GM12878 (cell line): ENCODE measurements around the gene ING5. TPM values are rescaled to one million over a fixed set of nuclear protein-coding genes. Genes with fewer than 3 reads are reported as not detected.

ENCODE experiments used
- ATAC-seq: fragments of 200-7000 bp; cut with Tn5 transposase; 3 replicates; pipeline ENCODE4 v1.9.1; 2020; ENCODE audit warnings: mild to moderate bottlenecking, moderate library complexity
- BruUV-seq: library from RNA; stranded (reverse); fragments of 400-500 nt; replicated peaks from 2 replicates; lab custom pipeline; 2021; lab: Mats Ljungman, UMichigan
- CTCF ChIA-PET: fragments of 300-600 bp; sonication (Branson Sonifier 250); formaldehyde crosslinking; extraction: SDS; loops from one replicate; lab custom pipeline; 2021; ENCODE audit warnings: inconsistent platforms; lab: Yijun Ruan, JAX
- POLR2A ChIA-PET: fragments of 350-600 bp; formaldehyde crosslinking; extraction: SDS; loops from one replicate; lab custom pipeline; 2021; ENCODE audit warnings: inconsistent platforms; lab: Charles Lee
- RAD21 ChIA-PET: fragments of 300-600 bp; sonication (Branson Sonifier 250); formaldehyde crosslinking; loops from one replicate; lab custom pipeline; 2023; ENCODE audit warnings: antibody characterized with exemption; ENCODE audit not compliant: unreplicated experiment; lab: Charles Lee
- SMC1A ChIA-PET: fragments of 300-600 bp; sonication (Branson Sonifier 250); formaldehyde crosslinking; loops from one replicate; lab custom pipeline; 2023; ENCODE audit not compliant: unreplicated experiment, uncharacterized antibody; lab: Charles Lee
- DNase-seq: peaks from one replicate; pipeline ENCODE4 v3.0.0-alpha.2; 2011; ENCODE audit warnings: low read depth, low spot score
- FAIRE-seq: peaks from 3 replicates; lab custom pipeline; 2011; peaks lifted over from hg19 to GRCh38; lab: Jason Lieb, UNC
- H2AFZ ChIP-seq: 2 replicates; pipeline ENCODE4 v1.6.0; 2011; ENCODE audit warnings: low read depth, low read length, control low read depth; ENCODE audit not compliant: control insufficient read depth
- H3K27ac ChIP-seq: 2 replicates; pipeline ENCODE4 v1.5.1; 2011; ENCODE audit warnings: control low read depth; ENCODE audit not compliant: control insufficient read depth, insufficient read depth
- H3K27me3 ChIP-seq, 2 experiments: replicated peaks in 1 of 2; 2 replicates each; pipeline versions ENCODE4 v1.6.0 to v1.6.1; 2011; ENCODE audit warnings: low read length in 1 of 2; ENCODE audit not compliant: control insufficient read depth in 2 of 2, insufficient read depth in 2 of 2
- H3K36me3 ChIP-seq, 2 experiments: 2 replicates each; pipeline ENCODE4 v1.5.1; 2011; ENCODE audit warnings: low read length in 1 of 2; ENCODE audit not compliant: control insufficient read depth in 2 of 2, insufficient read depth in 2 of 2
- H3K4me1 ChIP-seq: 2 replicates; pipeline ENCODE4 v1.6.1; 2011; ENCODE audit warnings: mild to moderate bottlenecking, low read length, moderate library complexity, mixed read lengths; ENCODE audit not compliant: control insufficient read depth, insufficient read depth
- H3K4me2 ChIP-seq: 2 replicates; pipeline ENCODE4 v1.6.0; 2011; ENCODE audit warnings: control low read depth; ENCODE audit not compliant: control insufficient read depth, insufficient read depth
- H3K4me3 ChIP-seq: fragments of 200-600 bp; sonication (generic); 2 replicates; pipeline ENCODE4 v1.5.1; 2016
- H3K79me2 ChIP-seq: 2 replicates; pipeline ENCODE4 v1.6.0; 2011; ENCODE audit warnings: low read length; ENCODE audit not compliant: control insufficient read depth, insufficient read depth
- H3K9ac ChIP-seq: 2 replicates; pipeline ENCODE4 v1.8.0; 2011; ENCODE audit warnings: low read length, control low read depth, mixed read lengths; ENCODE audit not compliant: control insufficient read depth, insufficient read depth
- H3K9me3 ChIP-seq: replicated peaks from 3 replicates; pipeline ENCODE4 v1.5.1; 2011; ENCODE audit warnings: mild to moderate bottlenecking, low read length; ENCODE audit not compliant: control insufficient read depth, insufficient read depth
- H4K20me1 ChIP-seq: 2 replicates; pipeline ENCODE4 v1.6.0; 2011; ENCODE audit not compliant: control insufficient read depth, insufficient read depth
- ATF7 ChIP-seq: fragments of 450-650 bp; IDR thresholded peaks from 2 replicates; pipeline ENCODE4 v1.6.1; 2016; ENCODE audit warnings: low read depth, mild to moderate bottlenecking
- CREB1 ChIP-seq: IDR thresholded peaks from 2 replicates; pipeline ENCODE4 v1.6.1; 2012; ENCODE audit warnings: low read depth, mild to moderate bottlenecking, inconsistent platforms
- FOS ChIP-seq: IDR thresholded peaks from 3 replicates; pipeline ENCODE4 v1.6.1; 2011; ENCODE audit warnings: borderline replicate concordance; ENCODE audit not compliant: insufficient read length; ENCODE audit errors: extremely low read depth
- GATAD2B ChIP-seq: fragments of 450-650 bp; conservative IDR thresholded peaks from 2 replicates; pipeline ENCODE4 v1.6.1; 2017; ENCODE audit warnings: low read depth, mild to moderate bottlenecking, moderate library complexity
- JUNB ChIP-seq: IDR thresholded peaks from 2 replicates; pipeline ENCODE4 v1.6.1; 2016; ENCODE audit warnings: antibody characterized with exemption, mild to moderate bottlenecking
- RCOR1 ChIP-seq: conservative IDR thresholded peaks from 2 replicates; pipeline ENCODE4 v1.6.1; 2012; ENCODE audit warnings: low read depth, low read length, improper control_type of control experiment
- SPI1 ChIP-seq: IDR thresholded peaks from 2 replicates; pipeline ENCODE4 v1.6.1; 2011; ENCODE audit warnings: low read depth, mild to moderate bottlenecking, low read length, moderate library complexity, borderline replicate concordance; ENCODE audit not compliant: insufficient read depth
- TARDBP ChIP-seq: IDR thresholded peaks from 2 replicates; pipeline ENCODE4 v1.6.1; 2016; ENCODE audit warnings: borderline replicate concordance
- WGBS: methylation state at CpG from one replicate; pipeline ENCODE4 v1.1.6; 2016; ENCODE audit warnings: low lambda C conversion rate; ENCODE audit not compliant: insufficient replicate concordance, insufficient coverage; ENCODE audit errors: missing lambda C conversion rate; 5-methylcytosine and 5-hydroxymethylcytosine counted together
- in situ Hi-C: fragments of 300-500 bp; cut with MboI; formaldehyde crosslinking; loops from 9 replicates; pipeline ENCODE4 v1.14.3; 2018; ENCODE audit warnings: mixed read lengths
- intact Hi-C: fragments of 100-400 bp; cut with micrococcal nuclease; formaldehyde crosslinking; loops from one replicate; pipeline ENCODE4 v1.14.2; 2022; ENCODE audit not compliant: unreplicated experiment
- polyA plus RNA-seq, 11 experiments: library from polyadenylated mRNA; depleted of rRNA in 4 of 11; unstranded in 6 of 11; stranded (reverse) in 5 of 11; fragments of >200 nt; fragmentation: Nextera tagmentation in 4 of 11; fragmentation: Illumina TruSeq in 1 of 11; extraction: Ambion mirVana in 4 of 11; extraction: Trizol in 1 of 11; gene quantifications; 1 replicate in 1 of 11; 2 replicates in 10 of 11; pipeline versions ENCODE4 v1.2.1 to v1.2.3, GENCODE V29; 2011 to 2016; ENCODE audit warnings: inconsistent platforms in 2 of 11, missing spikeins in 2 of 11, low read depth in 1 of 11
- total RNA-seq, 4 experiments: library from RNA; depleted of rRNA in 3 of 4; stranded (reverse); fragments of >200 nt in 3 of 4; fragmentation: Illumina TruSeq in 1 of 4; extraction: Trizol in 1 of 4; gene quantifications; 2 replicates each; pipeline versions ENCODE4 v1.2.1 to v1.2.3, GENCODE V29; 2013 to 2021
- TF ChIP-seq, protein P1 (sequence below): fragments of 450-650 bp; IDR thresholded peaks from 2 replicates; pipeline ENCODE4 v1.6.1; 2017; ENCODE audit warnings: borderline replicate concordance
- TF ChIP-seq, protein P2 (sequence below): IDR thresholded peaks from 2 replicates; pipeline ENCODE4 v1.6.1; 2011; ENCODE audit warnings: low read depth, mild to moderate bottlenecking, low read length, moderate library complexity, borderline replicate concordance; ENCODE audit errors: extremely low read depth
- TF ChIP-seq, protein P3 (sequence below): IDR thresholded peaks from 2 replicates; pipeline ENCODE4 v1.6.1; 2011; ENCODE audit warnings: low read depth, low read length, improper control_type of control experiment, borderline replicate concordance

The ING5 gene
- total and polyA plus RNA-seq, 10 of the 15 experiments (the other 5 are each of a cell fraction or from before 2014, with no cell fraction given) = 10.0 to 46.1 (median 27.2) TPM

DNA sequence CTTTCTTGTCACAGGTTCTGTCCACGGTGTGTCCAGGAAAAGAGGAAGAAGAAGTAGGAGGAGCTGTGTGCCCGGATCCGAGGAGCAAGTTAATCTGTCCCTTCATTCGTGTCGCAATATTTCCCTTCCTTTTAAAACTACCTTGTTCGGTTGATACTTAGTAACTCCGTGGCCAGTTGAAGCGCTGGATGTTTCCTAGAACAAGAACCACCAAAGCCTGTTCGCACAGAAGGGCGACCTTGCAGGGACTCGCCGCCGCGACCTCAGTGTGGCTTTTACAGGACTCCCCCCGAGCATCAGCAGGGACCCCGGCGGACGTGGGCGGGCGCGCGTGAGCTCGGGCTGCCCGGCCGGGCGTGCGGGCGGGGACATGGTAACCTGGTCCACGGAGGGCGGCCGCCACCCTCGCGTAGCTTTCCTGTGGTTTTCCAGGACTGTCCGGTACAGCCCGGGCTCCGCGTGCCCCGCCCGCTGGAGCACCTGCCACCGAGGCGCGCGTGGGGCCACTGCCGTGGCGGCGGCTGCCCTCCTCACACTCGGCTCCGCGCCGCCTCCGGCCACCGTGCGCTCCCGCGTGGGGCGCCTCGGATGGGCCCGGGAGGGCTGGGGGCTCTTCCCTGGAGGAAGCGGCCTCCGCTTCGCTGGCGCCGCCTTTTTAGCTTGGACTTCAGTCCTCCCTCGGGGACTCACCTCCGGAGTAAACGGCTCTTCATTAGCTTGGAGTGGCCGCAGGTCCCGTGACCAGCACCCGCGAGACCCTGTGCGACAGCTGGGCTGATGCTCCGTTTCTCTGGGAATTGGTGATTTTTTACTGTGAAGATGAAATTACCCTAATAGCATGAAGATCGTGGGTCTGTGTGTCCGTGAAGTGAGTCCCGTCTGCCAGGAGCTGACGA lies 23.4 kb downstream of the ING5 start:
- BruUV-seq = no TSS peak

More for the DNA sequence above, 23.4 kb downstream of the ING5 start:
- CTCF ChIA-PET = interaction anchor here (1.1 kb wide), 1 partner anchor 9 kb away, joined by 3 read pairs; no protein-coding TSS in a partner anchor
- DNase-seq = no peak
- no peak for FAIRE-seq
- TF ChIP-seq, protein P1, sequence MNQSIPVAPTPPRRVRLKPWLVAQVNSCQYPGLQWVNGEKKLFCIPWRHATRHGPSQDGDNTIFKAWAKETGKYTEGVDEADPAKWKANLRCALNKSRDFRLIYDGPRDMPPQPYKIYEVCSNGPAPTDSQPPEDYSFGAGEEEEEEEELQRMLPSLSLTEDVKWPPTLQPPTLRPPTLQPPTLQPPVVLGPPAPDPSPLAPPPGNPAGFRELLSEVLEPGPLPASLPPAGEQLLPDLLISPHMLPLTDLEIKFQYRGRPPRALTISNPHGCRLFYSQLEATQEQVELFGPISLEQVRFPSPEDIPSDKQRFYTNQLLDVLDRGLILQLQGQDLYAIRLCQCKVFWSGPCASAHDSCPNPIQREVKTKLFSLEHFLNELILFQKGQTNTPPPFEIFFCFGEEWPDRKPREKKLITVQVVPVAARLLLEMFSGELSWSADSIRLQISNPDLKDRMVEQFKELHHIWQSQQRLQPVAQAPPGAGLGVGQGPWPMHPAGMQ = no peak
- TF ChIP-seq JUNB (no peak), CREB1 (no peak), TARDBP (no peak), FOS (no peak), ATF7 (no peak), SPI1 (no peak), RCOR1 (no peak), GATAD2B (no peak)
- TF ChIP-seq, protein P2, sequence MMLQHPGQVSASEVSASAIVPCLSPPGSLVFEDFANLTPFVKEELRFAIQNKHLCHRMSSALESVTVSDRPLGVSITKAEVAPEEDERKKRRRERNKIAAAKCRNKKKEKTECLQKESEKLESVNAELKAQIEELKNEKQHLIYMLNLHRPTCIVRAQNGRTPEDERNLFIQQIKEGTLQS = no peak
- TF ChIP-seq, protein P3, sequence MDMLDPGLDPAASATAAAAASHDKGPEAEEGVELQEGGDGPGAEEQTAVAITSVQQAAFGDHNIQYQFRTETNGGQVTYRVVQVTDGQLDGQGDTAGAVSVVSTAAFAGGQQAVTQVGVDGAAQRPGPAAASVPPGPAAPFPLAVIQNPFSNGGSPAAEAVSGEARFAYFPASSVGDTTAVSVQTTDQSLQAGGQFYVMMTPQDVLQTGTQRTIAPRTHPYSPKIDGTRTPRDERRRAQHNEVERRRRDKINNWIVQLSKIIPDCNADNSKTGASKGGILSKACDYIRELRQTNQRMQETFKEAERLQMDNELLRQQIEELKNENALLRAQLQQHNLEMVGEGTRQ = no peak
- TF ChIP-seq, all 136 proteins: peak for 0
- Histone ChIP-seq H3K79me2 (no peaks in the 10 kb centered on the region), H3K9me3 (peaks cover 19% of the 10 kb centered on the region; the same call in 2 of the 3 replicates), H3K27me3 (no peaks in the 10 kb centered on the region), H3K4me2 (no peak overlapping the region), H3K36me3 (peaks cover 9 to 17% of the 10 kb centered on the region in 2 experiments; a peak in 3 of 4 replicates), H3K4me3 (no peak overlapping the region), H4K20me1 (no peaks in the 10 kb centered on the region), H3K27ac (no peak overlapping the region), H2AFZ (no peak overlapping the region), H3K4me1 (no peaks in the 10 kb centered on the region), H3K9ac (no peak overlapping the region)
- POLR2A ChIA-PET = interaction anchor here (1.0 kb wide), 1 partner anchor 18 kb away, joined by 3 read pairs; no protein-coding TSS in a partner anchor
- in situ Hi-C loops (no loop called here), intact Hi-C loops (no loop called here)
- SMC1A ChIA-PET = interaction anchor here (1.2 kb wide), 1 partner anchor 9 kb away, joined by 3 read pairs; no protein-coding TSS in a partner anchor
- WGBS = 98% methylated on average over 67 of the region's 76 CpGs
- RAD21 ChIA-PET = interaction anchor here (0.6 kb wide), 1 partner anchor 10 kb away, joined by 3 read pairs; no protein-coding TSS in a partner anchor
- no peak for ATAC-seq
